Erythroblast (primary cell): ENCODE data around the gene CHRM5.

ENCODE experiments used
- GATA1 ChIP-seq: IDR thresholded peaks from 2 replicates; pipeline ENCODE4 v1.6.1; 2011; ENCODE audit warnings: low read depth, mild to moderate bottlenecking, control low read depth, low read length, moderate library complexity
- POLR2A ChIP-seq: IDR thresholded peaks from 2 replicates; pipeline ENCODE4 v1.6.1; 2011; ENCODE audit warnings: mild to moderate bottlenecking, low read length

DNA sequence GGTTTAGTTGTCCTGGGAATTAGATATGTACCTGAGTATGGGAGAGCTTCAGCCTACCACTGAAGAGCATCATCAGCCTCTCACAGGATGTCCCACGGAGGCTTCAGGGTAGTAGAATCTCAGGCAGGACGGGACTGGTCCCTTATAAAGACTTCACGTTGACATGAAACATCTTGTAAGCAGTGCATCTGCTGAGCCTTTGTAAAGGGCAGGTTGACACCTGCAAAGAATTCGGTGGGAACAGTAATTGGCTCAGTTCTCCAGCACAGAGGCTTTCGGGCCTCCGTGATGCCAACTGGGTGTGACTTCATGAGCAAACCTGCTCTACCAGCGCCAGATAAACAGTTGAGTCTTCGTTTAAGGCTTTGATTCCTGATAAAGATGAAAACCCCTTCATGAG, 97.6 kb downstream of the CHRM5 start:
- TF ChIP-seq POLR2A (no peak), GATA1 (no peak)
